Suppressor macrophage (primary cell): ENCODE measurements around the gene TBC1D2.

Experiments used
- DNase-seq, 4 experiments: peaks; one replicate each; pipeline ENCODE4 v3.0.0-alpha.2; 2020 to 2022

TBC1D2 gene

DNA sequence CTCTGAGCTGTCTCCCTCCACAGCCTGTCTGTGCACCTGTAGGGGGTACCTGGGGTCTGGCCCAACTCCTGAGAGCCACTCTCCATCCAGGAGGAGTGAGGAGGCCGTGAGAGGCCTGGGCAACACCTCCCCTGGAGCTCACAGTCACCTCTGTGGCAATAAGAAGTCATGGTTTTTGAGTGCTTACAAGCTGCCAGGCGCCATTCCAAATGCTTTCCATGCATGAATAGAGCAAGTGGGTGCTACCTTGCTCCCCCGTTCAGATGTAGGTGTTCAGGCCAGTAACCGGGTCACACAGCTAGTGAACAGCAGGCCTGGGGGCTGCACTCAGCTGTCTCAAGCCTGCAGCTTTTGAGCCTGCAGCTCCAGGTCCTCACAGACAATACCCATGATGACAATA is 93.6 kb downstream of the TBC1D2 start:
- DNase-seq, result no peak

DNA sequence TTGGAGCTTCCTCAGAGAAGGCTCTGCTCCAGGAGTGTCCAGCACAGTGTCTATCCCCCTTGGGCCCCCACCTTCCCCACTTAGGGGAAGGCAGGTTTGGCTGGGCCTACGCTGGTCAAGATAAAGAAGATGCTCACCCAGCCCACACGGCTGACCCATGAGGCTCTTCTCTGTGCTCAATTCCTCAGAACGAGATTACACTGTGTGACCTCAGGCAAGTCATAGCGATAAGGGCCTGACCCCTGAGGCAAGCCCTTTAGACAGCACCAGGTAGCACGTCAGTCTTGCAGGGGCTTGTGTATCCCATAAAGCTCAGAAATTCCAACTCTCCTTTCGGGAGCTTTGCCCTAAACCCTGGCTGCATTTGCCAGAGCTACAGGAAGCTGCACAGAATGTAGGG is 95.7 kb downstream of the TBC1D2 start:
- DNase-seq, result no peak

DNA sequence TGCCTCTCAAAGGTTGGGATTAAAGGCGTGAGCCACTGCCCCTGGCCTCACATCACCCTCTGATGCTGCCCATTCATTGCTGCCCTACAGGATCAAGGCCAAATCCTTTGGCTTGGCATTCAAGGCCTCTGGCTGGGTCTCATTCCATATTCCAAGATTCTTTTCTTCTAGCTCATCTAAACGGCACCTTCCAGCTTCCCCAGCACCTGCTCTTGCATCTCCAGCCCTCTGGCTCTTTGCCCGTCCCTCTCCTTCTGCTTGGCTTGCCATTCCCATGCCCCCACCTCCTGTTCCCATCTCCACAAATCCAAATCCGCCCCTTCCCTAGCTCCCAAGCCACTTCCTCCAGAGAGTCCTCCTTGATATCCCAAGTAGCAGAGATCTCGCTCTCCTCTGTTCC is 96.1 kb downstream of the TBC1D2 start:
- DNase-seq, result no peak

GRCh38 chr9:98158071-98158831 is 97.2 kb downstream of the TBC1D2 start:
- DNase-seq, result peak in 3 of 4 experiments; percentile 19 to 36 (median 32)

DNA sequence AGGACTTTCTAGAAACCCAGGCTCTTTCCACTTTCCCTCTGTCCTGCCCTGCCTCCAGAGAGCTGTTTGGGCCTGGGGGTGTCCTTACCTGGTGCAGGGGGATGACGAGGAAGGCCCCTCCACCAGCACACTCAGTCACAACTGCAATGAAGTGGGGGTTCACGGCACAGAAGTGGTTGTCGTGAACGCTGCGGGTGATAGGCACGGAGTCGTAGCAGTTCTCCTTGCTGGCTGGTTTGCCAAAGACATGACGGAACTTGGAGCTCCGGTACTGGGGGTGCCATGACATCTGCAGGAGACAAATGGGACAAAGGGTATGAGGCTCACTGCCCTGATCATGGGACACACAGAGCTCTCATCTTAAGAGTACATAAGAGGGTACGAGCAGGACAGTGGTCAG is 98.1 kb downstream of the TBC1D2 start:
- DNase-seq, result no peak

DNA sequence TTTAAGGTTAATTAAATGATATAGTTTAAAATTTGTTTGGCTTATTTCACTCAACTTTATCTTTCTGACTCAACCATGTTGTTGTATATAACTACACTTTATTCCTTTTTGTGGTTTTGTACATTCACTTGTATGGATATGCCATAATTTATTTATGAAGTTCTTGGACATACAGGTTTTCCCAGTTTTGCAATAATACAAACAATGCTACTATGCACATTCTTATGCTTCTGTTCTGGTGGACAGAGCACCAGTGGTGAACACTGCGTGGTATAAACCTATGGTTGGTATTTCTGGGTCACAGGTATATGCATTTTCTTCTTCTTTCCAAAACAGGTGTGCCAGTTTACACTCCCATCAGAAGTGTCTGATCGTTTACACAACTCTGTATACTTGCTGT is 100.8 kb downstream of the TBC1D2 start:
- DNase-seq, result no peak

DNA sequence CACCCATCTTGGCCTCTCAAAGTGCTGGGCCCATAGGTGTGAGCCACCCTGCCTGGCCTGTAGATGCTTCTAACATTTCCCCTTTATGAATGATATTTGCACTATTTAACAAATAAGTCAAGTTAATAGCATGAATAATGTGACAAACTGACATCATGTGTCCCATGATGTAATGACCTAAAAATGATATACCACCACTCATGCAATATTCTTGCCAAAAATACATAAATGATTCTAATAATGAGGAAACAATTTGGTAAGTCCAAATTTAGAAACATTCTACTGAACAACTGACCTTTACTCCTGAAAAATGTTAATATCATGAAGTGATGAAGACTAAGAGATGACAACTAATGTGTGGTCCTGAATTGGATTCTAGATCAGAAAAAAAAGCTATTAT is 102.9 kb downstream of the TBC1D2 start:
- peak in 2 of 4 experiments; percentile 43 for DNase-seq

DNA sequence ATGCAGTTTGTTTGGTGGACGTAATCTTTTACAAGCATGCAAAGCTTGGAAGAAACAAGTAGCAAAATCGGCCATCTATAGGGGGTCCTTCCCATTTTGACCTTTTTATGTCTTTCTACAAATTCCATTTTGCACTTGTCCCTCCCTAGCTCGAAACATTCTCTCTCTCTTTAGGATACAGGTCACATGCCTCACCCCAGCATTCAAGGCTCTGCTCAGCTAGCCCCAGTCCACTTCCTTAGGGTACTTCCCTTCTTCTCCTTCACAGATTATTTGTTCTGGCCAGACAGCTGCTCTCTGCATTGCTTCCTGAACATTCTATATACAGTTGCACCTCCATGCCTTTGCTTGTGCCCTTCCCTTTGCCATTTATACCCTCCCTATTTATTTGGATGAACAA is 104.7 kb downstream of the TBC1D2 start:
- peak; percentile 54 to 81 (median 75) for DNase-seq

GRCh38 chr9:98150164-98150563 is 105.3 kb downstream of the TBC1D2 start:
- DNase-seq, result peak; percentile 53 to 80 (median 78)

DNA sequence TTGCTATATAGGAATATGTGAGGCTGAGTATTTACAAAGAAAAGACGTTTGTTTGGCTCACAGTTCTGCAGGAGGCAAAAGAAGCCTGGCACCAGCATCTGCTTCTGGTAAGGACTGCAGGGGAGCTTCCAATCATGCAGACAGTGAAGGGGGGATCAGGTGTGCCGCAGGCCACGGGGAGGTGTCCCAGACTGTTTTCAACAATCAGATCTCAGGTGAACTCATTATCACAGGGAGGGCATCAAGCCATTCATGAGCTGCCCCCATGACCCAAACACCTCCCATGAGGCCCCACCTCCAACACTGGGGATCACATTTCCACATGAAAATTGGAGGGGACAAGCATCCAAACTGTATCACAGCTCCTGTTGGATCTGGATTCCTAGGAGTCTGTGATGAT is 106.0 kb downstream of the TBC1D2 start:
- no peak for DNase-seq
